B cell (primary cell): ENCODE results near the gene CCDC63.

Source experiments
- EZH2 ChIP-seq: IDR thresholded peaks from 2 replicates; pipeline ENCODE4 v1.6.1; 2012; ENCODE audit warnings: borderline replicate concordance, low read depth, mild to moderate bottlenecking, moderate library complexity, low read length; ENCODE audit not compliant: insufficient read depth, poor library complexity, severe bottlenecking
- TF ChIP-seq, protein P1 (sequence below): fragments of 200-600 bp; IDR thresholded peaks from one replicate; pipeline ENCODE4 v1.8.0; 2022; ENCODE audit warnings: antibody characterized with exemption, mild to moderate bottlenecking

DNA sequence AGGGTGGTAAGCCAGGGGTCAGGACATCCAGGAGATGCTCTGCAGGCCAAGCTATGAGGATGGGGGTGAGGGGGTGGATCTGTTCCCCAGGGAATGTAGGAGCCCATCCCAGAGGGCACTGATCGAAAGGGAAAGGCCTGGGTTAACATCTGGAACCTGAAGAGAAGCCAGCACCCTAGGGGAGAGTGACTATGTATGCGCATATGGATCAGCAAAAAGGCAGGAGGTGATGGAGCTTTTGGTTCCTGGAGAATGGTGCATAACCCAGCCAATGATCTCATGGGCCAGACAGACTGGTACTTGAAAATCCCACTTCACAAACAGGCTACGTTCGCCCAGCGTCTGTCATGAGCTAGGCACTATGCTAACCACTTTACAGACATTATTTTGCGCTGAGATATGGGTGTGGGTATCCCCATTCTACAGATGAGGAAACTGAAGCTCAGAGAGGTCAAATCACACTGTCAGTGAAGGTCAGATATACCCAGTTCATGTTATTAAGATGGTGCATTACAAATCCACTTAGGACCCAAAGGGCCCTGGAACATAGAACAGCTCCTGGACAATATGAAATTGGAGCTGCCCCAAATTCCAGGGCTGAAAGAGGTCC lies 1.6 kb downstream of the CCDC63 start:
- TF ChIP-seq, protein P1, sequence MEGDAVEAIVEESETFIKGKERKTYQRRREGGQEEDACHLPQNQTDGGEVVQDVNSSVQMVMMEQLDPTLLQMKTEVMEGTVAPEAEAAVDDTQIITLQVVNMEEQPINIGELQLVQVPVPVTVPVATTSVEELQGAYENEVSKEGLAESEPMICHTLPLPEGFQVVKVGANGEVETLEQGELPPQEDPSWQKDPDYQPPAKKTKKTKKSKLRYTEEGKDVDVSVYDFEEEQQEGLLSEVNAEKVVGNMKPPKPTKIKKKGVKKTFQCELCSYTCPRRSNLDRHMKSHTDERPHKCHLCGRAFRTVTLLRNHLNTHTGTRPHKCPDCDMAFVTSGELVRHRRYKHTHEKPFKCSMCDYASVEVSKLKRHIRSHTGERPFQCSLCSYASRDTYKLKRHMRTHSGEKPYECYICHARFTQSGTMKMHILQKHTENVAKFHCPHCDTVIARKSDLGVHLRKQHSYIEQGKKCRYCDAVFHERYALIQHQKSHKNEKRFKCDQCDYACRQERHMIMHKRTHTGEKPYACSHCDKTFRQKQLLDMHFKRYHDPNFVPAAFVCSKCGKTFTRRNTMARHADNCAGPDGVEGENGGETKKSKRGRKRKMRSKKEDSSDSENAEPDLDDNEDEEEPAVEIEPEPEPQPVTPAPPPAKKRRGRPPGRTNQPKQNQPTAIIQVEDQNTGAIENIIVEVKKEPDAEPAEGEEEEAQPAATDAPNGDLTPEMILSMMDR, result no peak
- TF ChIP-seq EZH2, result no peak
